HG03135 (cell line): ENCODE results near the gene NLRC5.
"Not testable (repeated sequence)": the region's sequence is repeated elsewhere in the genome, so short reads cannot be mapped to it uniquely, and the experiment has no call there.

Experiments used
- ATAC-seq: cut with Tn5 transposase; IDR thresholded peaks from one replicate; pipeline ENCODE4 v1.9.1; 2021; ENCODE audit warnings: mild to moderate bottlenecking, moderate library complexity; ENCODE audit not compliant: unreplicated experiment

The NLRC5 gene

DNA sequence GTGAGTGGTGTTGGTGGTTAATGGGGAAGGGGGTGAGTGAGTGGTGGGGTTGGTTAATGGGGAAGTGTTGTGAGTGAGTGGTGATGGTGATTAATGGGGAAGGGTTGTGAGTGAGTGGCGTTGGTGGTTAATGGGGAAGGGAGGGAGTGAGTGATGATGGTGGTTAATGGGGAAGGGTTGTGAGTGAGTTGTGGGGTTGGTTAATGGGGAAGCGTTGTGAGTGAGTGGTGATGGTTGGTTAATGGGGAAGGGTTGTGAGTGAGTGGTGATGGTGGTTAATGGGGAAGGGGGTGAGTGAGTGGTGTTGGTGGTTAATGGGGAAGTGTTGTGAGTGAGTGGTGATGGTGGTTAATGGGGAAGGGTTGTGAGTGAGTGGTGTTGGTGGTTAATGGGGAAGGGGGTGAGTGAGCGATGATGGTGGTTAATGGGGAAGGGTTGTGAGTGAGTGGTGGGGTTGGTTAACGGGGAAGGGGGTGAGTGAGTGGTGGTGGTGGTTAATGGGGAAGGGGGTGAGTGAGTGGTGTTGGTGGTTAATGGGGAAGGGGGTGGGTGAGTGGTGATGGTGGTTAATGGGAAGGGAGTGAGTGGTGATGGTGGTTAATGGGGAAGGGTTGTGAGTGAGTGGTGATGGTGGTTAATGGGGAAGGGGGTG, 81.8 kb downstream of the NLRC5 start:
- not testable (repeated sequence) for ATAC-seq

DNA sequence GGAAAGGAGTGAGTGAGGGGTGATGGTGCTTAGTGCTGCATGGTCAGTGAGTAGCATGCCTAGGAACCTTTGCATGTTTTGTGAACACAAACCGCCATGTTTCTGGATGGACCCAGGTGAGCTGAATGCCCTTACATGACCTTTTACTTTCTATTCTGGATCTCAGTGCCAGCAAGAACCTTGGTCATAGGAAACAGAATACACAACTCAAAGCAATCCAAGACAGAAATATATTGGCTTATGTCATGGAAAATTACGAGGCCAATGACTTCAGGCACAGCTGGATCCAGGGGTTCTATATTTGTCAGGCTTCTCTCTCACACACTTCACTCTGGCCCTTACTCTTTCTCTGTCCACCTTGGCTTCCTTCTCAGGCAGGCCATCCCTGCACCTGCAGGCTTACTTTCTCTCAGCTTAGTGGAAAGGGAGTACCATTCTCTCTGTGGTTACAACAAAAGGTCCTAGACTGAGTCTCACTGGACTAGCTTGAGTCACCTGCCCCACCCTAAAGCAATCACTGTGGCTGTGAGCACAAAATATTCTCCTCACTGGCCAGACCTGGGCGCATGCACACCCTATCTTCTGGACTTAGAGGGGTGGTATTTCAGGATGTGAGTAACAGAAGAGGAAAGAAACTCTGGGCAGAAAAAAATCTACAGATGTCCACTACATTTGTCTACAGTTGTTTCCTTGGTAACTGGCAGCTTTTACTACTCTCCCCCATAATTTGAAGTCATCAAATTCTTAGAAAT, 82.7 kb downstream of the NLRC5 start:
- ATAC-seq = no peak

DNA sequence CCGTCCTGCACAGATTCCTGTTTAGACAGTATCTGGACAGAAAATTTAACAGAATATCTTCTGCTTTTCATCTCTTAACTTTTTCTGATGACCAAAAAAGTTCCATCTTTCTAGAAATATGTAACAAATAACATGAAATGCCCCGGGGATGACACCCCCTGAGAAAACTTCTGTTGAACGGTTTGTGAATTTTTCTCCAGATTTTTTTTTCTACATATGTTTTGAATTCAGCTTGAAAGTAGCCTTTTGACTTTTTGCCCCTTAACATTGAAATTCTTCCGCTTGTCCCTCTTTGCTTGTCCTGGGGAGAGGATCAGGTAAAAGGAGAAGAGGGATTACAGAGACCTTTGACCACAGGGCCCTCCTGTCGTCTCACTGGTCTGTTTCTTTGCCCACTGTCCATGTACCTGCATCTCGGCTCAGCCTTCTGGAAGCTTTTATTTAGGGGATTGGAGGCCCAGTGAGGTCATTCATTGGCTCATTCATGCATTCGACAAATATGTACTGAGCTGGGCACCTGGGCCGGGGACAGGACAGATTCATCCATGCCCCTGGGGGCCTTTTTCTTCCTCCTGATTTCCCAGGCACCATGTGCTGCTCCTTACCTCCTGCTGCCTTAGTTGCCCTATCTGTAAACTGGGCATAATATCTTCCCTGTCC, 83.4 kb downstream of the NLRC5 start:
- ATAC-seq = no peak

DNA sequence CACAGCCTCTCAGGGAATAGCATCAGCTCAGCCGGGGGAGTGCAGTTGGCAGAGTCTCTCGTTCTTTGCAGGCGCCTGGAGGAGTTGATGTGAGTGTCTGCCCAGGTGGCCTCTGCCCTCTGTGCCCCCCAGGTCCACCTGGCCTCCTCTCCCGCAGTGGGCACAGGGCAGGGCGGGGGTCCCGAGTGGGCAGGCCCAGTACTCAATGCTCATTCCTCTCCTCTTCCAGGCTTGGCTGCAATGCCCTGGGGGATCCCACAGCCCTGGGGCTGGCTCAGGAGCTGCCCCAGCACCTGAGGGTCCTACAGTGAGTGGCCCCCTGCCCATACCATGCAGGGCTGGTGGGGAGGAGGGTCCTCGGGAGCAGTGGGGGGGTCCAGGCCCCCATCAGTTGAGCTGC, 88.4 kb downstream of the NLRC5 start:
- ATAC-seq = no peak

DNA sequence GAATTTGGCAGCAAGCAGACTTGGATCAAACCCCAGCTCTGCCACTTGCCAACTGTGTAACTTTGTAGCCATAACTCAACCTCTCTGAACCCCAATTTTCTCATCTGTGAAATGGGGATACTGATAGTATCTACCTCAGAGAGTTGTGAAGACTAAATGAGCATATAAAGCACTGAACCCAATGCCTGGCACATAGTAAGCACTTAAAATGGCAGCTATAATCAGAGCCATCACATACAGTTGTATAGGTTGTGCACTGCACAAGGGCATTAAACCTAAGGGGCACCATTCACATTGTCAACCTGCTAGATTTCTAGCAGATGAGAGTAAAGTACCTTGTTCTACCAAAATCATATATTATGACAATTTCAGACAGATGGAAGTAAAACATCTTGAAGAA, 92.4 kb downstream of the NLRC5 start:
- no peak for ATAC-seq

DNA sequence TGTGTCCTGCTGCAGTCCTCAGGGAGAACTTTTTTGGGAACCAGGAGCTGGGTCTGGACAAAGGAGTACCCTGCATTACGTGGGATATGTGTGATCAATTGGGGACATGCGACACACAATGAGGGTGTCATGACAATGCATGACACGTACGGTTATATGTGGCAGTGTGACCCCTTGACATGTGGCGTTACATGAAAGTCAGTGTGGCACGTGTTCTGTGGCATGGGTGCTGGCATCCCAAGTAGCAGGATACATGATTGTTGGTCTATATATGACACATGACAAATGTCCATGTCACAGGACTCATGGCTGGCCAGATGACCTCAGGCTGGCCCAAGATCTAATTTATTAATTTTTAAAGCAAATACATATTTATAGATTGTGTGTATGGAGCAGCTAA, 93.3 kb downstream of the NLRC5 start:
- ATAC-seq = no peak

DNA sequence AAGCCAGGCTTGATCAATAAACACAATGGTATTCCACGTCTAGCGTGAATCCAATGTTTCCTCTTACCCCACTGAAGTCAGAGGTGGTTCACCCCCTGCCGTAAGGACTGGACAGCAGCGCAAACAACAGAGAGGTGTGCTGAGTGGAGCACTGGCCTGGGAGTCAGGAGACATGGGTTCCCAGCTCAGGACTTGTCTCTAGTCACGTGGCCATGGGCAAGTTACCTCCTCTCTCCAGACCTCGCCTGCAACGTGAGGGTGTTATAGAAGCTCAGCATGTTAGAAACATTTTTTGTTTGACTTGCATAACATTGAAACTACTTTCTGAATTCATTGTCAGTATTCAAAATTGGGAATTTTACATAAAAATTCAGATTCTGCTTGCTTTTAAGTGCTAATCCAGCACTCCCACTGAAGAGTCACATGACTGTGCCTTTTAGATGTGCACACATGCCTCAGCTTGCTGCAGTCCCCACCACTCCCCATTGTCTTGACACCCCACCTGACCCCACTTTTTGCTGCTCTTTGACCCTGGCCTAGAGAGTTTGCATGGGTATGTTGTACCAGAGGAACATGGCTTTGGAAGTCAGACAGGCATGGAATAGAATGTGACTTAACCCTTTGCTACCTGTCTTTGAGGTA, 94.2 kb downstream of the NLRC5 start:
- no peak for ATAC-seq

DNA sequence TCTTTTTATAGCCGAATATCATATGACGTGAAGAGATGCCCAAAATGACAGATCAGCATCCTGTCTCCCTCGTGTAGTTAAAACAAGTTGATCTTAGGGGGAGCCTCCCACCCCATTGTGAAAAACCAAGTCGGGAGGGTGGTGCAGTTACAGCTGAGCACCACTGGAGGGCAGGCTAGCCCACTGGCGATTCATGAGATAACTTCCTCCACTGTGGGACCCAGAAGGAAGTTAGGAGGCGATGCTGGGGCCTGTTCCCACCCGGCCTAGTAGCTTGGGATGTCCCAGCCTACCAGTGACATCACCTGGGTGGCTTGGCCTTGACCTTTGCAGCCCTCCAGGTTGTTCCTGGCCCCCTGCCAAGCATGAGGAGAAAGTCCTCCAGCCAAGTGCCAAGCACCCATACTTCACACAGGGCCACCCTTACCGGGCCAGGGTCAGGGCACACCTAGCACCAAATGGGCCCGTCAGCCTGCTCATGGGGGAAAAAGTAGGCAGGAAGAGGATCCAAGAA, 95.0 kb downstream of the NLRC5 start:
- no peak for ATAC-seq

DNA sequence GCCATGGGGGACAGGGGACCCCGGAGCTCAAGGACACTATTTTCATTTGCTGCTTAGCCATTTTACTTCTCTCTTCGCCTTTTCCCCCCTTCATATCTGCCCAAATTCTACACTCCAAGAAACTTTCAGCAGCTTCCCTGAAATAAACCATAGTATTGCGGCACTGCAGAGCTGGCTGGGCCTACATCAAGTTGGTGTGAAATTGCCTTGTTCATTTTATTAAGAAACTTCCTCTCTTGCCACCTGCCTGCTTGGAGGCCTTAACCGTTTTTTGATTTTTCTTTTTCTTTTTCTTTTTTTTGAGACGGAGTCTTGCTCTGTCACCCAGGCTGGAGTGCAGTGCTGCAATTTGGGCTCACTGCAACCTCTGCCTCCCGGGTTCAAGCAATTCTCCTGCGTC, 95.6 kb downstream of the NLRC5 start:
- no peak for ATAC-seq

DNA sequence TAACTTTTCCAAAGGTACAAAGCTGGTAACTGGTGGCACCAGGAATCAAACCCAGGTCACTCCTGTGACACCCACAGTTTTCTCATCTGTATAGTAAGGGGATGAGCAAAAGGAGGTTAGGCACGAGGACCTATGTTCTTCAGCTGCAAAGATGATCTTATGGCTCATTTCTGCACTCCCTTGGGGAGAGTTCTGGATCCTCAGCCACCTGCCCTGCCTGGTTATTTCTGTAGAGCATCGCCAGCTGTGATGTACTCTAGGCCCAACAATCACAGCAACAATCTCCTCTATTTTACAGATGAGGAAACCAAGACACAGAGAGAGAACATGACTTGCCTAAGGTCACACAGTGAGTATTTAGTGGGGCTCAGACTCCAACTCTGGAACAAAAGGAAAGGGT, 97.6 kb downstream of the NLRC5 start:
- no peak for ATAC-seq

DNA sequence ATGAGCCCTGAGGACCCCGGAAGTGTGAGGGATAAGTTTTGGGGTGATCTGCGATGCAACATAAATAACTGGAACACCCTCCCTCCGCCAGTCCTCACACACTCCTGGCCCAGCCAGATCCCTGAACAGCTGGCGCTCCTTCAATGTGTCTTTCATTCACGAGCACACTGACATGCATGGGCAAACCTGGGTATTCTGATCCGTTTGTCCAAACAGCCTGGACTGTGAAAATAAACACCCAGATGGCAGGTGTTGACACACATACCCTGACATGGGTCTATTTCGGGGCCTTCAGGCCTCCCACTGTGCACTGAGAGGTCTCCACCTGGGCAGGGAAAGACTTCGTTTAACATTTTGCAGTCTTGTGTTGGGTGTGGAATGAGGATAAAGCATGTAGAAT, 100.0 kb downstream of the NLRC5 start:
- no peak for ATAC-seq

DNA sequence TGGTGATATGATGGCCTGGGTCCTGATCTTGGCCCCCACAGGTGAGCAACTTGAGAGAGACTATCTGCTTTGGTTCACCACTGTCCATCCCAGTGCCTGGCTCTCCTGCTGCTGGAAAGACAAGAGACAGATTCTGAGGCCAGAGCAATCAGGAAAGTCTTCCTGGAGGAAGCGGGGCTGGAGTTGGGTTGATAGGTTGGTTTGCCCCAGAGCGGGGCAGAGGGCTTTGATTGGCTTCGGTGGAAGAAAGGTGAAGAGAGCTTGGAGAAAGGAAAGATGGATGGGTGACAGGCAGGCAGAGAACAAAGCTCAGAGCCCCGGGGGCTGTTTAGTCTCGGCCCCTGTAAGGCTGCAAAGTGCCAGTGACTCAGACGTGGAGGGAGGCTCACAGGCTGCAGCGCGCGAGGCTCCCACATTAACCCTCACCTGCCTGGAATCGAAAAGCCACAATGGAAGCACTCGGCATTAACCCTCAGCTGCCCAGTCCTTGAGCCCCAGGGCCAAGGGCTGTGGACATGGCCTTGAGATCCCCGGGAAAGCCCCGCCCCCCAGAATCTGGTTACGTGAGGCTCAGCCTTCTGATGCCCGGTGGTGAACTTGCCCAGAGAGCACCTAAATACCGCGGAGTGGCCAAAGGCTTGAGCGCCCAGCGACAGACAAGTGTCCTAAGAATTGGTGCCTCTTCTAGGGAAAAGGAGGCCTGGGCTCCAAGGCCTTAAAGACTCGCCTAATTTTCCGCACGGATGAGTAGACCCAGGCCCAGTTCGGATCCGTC, 102.0 kb downstream of the NLRC5 start:
- no peak for ATAC-seq

DNA sequence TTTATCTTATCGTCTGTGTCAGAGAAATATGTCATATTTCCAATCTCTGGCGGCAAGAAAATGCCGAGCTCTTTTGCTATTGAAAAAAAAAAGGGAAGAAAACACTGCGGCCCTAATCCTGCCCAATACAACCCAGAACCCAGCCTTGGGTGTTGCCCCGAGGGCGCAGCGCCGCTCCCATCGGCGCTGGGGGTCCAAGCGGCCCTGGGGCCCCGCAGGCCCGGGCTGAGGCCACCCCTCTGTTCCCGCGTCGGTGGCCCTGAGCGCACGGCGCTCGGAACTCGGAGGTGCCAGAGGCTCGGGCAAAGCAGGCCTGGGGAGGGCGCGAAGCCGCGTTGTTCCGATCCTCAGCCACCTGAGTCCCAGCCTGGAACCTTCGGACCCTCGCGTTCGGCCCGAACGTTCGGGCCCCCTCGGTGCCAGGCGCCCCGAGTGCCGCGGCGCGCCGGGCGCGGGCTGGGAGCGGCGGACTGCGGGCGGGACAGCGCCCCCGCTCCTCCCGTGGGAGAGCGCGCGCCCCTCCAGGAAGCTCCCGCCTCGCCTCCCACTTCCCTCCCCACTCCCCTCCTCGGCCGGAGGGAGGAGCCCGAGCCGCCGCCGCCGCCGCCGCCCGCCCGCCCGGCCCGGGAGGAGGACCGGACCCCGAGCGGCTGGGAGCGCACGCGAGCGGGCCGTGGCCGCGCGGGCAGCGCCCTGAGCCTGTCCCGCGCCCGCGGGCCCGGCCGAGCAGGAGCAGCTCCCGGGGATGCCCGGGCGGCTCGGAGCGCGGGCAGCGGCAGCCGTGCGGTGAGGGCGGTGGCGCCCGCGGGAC, 102.8 kb downstream of the NLRC5 start, which contains the start of gene CPNE2:
TSS of gene CPNE2 (plus strand) at position 609 of the 811 bp plus-strand sequence. CDS start 18,160 bp downstream, outside the sequence.
- peak; percentile 43 for ATAC-seq

DNA sequence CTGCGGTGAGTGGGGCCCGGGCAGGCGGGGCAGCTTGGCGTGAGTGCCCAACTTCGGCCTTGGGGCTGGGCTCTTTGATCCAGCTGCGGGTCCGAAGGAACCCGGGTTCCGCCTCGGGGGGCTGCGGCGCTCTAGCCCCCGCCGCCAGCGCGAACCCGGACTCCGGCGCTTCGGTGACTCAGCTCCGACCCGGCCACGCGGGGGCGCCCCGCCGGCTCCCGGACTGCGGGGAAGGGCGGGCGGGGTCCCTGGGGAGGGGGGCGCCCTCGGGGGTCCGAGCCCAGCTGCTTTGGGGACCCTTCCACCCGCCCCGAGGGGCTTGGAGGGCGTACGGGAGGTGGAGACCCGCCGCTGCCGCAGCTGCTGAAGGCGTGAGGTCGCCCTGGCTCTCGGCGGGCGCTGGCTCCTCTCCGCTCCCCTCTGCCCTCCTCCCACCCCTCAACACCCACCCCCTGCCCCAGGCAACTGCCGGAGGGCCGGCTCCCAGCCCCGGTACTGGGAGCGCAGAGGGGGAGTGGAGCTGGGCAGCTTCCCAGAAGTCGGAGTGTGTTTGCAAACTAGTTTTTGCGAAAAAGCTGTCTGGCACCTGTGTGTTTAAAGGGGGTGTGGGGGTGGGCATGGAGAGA, 103.5 kb downstream of the NLRC5 start:
- ATAC-seq = peak; percentile 35

DNA sequence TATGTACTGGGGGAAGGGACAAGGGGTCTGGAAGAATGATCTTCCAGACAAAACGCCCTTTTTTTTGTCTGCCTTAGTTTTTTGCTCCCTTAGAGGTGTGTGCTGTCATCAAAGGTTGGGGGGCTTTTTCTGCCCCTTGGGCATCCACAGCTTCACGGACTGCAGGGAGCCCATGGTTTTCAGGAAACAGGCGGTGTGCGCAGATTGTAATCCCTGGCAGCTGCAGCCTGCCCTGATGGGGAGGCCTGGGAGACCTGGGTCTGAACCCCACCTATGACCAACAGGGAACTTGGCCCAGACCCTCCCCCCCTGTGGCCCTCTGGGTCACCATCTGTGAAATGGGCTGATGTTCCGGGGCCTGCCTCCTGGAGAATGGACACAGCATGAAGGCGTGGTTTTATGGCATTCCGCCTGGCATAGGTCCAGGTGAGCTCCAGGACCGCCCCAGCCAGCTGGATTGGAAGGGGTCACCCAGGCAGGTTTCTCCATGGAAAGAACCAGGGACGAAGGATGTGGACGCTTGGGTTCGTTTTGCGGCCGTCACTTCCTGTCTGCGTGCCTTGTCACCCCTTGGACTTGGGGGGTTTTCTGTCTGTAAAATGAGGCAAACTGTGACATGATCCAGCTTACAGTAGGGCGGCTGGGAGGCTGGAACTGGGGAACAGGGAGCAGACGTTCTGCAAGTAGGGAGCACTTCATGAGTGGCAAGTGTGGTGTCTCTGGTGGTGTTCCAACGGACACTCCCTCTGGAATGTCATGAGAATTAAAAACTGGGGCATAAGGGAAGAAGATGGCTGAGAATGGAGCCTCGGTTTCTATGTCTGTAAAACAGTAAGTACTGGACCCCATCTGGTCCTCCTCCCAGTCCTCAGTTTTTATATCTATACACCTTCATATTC, 104.6 kb downstream of the NLRC5 start:
- no peak for ATAC-seq

DNA sequence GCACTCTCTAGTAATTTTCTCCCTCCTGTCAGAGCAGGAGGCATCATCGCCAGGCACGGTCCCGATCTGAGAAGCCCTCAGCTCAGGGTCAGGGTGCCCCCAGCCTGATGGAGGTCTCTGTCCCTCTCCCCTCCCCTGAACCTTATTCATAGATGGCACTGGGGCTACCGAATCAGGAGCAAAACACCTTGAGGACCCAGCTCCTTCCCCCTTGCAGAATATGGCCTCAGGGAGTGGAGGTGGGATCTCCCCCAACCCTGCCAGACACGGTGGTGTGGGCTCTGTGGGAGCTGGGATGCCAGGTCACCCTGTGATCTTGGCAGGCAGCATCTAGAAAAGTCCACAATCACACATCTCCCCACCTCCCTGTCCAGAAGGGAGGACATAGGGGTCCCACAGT, 105.6 kb downstream of the NLRC5 start:
- ATAC-seq = no peak

DNA sequence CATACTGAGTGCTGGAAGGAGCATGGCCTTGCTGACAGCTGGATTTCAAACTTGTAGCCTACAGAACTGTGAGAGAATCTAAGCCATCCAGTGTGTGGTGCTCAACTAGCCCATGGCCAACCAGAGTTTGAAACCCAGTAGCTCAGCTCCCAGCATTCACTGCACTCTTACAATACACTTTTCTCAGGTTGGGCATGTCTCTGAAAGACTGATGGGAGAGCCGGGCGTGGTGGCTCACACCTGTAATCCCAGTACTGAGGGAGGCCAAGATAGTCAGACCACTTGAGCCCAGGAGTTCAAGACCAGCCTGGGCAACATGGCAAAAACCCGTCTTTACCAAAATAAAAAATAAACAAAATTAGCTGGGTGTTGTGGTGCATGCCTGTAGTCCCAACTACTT, 106.8 kb downstream of the NLRC5 start:
- ATAC-seq = no peak

DNA sequence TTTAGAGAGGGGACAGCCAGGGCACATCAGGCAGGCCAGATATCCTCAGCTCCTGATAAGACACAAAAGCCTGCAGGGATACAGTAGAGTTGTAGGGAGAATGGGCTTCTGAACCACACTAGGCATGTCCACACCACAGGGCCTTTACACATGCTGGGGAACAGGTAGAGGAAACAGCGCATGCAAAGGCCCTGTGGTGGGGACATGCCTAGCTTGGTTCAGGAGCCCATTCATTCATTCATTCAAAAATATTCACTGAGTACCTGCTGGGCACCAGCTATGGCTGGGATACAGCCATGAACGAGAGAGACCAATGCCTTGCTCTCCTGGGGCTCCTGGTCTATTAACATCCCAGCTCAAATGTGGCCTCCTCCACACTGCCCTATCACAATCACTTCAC, 107.4 kb downstream of the NLRC5 start:
- ATAC-seq = no peak
